NCI-H2029 (cell line): ENCODE data around the gene ATG4C.
"Not testable (repeated sequence)": the region's sequence is repeated elsewhere in the genome, so short reads cannot be mapped to it uniquely, and the experiment has no call there.

Source experiments
- DNase-seq: peaks from one replicate; lab custom pipeline; 2025; lab: John Stamatoyannopoulos, UW

The ATG4C gene

GRCh38 chr1:62783736-62784508 is at the start of gene ATG4C:
Gene ATG4C (plus strand): TSS chr1:62784132. CDS start chr1:62803787, 19,655 bp downstream.
- peak; percentile 100 for DNase-seq

GRCh38 chr1:62735491-62736171 is 48.3 kb upstream of the ATG4C start:
- no peak for DNase-seq

GRCh38 chr1:62740701-62741100 is 43.2 kb upstream of the ATG4C start:
- DNase-seq, result not testable (repeated sequence)

- DNase-seq, result no peak
Measured at GRCh38 chr1:62744611-62745577, 39.0 kb upstream of the ATG4C start.

- peak; percentile 70 for DNase-seq
Measured at GRCh38 chr1:62746086-62746808, 37.7 kb upstream of the ATG4C start.

GRCh38 chr1:62746809-62747138 is 37.2 kb upstream of the ATG4C start:
- no peak for DNase-seq

GRCh38 chr1:62753031-62753965 is 30.6 kb upstream of the ATG4C start:
- DNase-seq, result no peak

- not testable (repeated sequence) for DNase-seq
Measured at GRCh38 chr1:62754938-62755337, 29.0 kb upstream of the ATG4C start.

GRCh38 chr1:62756255-62756884 is 27.6 kb upstream of the ATG4C start:
- not testable (repeated sequence) for DNase-seq

GRCh38 chr1:62759232-62759875 is 24.6 kb upstream of the ATG4C start:
- not testable (repeated sequence) for DNase-seq

- not testable (repeated sequence) for DNase-seq
Measured at GRCh38 chr1:62760021-62760782, 23.7 kb upstream of the ATG4C start.

- DNase-seq, result not testable (repeated sequence)
Measured at GRCh38 chr1:62761223-62761870, 22.6 kb upstream of the ATG4C start.

GRCh38 chr1:62762027-62762426 is 21.9 kb upstream of the ATG4C start:
- not testable (repeated sequence) for DNase-seq

GRCh38 chr1:62765981-62766380 is 18.0 kb upstream of the ATG4C start:
- no peak for DNase-seq

- not testable (repeated sequence) for DNase-seq
Measured at GRCh38 chr1:62768551-62768950, 15.4 kb upstream of the ATG4C start.

GRCh38 chr1:62772607-62773295 is 11.2 kb upstream of the ATG4C start:
- no peak for DNase-seq

- DNase-seq, result no peak
Measured at GRCh38 chr1:62774006-62774405, 9.9 kb upstream of the ATG4C start.
